HL-60 (cell line): ENCODE results near the gene STRA8.

Source experiments
- DNase-seq, 2 experiments: peaks; one replicate each; pipeline ENCODE4 v3.0.0-alpha.2; 2010 to 2020; ENCODE audit warnings: low read depth in 1 of 2, low spot score in 1 of 2
- H3K27ac ChIP-seq: fragments of 250-450 bp; sonication (Bioruptor Pico); replicated peaks from 2 replicates; pipeline ENCODE4 v1.5.1; 2020; ENCODE audit warnings: mild to moderate bottlenecking, moderate library complexity
- H3K27me3 ChIP-seq: fragments of 250-450 bp; sonication (Bioruptor Pico); 2 replicates; pipeline ENCODE4 v1.5.1; 2021; ENCODE audit warnings: mild to moderate bottlenecking, moderate library complexity; ENCODE audit not compliant: insufficient read depth, poor library complexity, severe bottlenecking
- H3K4me3 ChIP-seq: replicated peaks from 2 replicates; pipeline ENCODE4 v1.5.1; 2011; ENCODE audit warnings: mild to moderate bottlenecking, control low read depth, low read length; ENCODE audit not compliant: insufficient read depth
- GABPA ChIP-seq: IDR thresholded peaks from 2 replicates; pipeline ENCODE4 v1.6.1; 2012; ENCODE audit warnings: low read depth
- POLR2AphosphoS5 ChIP-seq: IDR thresholded peaks from 2 replicates; pipeline ENCODE4 v1.6.1; 2012; ENCODE audit warnings: low read depth
- SPI1 ChIP-seq: IDR thresholded peaks from 2 replicates; pipeline ENCODE4 v1.6.1; 2012; ENCODE audit warnings: low read depth, mild to moderate bottlenecking, borderline replicate concordance
- TF ChIP-seq, protein P1 (sequence below): IDR thresholded peaks from 2 replicates; pipeline ENCODE4 v1.6.1; 2012; ENCODE audit warnings: low read depth; ENCODE audit not compliant: insufficient replicate concordance
- TF ChIP-seq, protein P2 (sequence below): IDR thresholded peaks from one replicate; pipeline ENCODE4 v1.5.1; 2011; ENCODE audit warnings: low read length, control low read depth, inconsistent platforms; ENCODE audit not compliant: insufficient read depth

The STRA8 gene

DNA sequence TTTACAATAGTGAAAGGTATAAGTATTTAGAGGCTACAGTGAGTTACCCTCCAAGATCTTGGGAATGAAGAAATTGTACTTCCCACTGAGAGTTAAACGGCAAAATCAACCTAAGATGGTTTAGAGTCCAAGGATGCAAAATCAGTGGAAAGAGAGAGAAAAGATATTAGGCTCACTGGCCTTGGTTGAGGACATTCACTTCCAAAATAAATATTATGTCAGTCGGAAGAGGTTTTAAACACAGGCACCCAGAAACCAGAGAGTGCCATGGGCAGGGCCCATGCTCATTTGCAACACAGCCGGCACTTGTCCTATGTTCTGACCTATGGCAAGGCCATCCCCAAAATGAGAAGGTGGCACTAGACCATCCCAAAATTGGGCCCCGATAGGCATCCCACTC lies 18.5 kb upstream of the STRA8 start:
- no peak for DNase-seq
- TF ChIP-seq, protein P1, sequence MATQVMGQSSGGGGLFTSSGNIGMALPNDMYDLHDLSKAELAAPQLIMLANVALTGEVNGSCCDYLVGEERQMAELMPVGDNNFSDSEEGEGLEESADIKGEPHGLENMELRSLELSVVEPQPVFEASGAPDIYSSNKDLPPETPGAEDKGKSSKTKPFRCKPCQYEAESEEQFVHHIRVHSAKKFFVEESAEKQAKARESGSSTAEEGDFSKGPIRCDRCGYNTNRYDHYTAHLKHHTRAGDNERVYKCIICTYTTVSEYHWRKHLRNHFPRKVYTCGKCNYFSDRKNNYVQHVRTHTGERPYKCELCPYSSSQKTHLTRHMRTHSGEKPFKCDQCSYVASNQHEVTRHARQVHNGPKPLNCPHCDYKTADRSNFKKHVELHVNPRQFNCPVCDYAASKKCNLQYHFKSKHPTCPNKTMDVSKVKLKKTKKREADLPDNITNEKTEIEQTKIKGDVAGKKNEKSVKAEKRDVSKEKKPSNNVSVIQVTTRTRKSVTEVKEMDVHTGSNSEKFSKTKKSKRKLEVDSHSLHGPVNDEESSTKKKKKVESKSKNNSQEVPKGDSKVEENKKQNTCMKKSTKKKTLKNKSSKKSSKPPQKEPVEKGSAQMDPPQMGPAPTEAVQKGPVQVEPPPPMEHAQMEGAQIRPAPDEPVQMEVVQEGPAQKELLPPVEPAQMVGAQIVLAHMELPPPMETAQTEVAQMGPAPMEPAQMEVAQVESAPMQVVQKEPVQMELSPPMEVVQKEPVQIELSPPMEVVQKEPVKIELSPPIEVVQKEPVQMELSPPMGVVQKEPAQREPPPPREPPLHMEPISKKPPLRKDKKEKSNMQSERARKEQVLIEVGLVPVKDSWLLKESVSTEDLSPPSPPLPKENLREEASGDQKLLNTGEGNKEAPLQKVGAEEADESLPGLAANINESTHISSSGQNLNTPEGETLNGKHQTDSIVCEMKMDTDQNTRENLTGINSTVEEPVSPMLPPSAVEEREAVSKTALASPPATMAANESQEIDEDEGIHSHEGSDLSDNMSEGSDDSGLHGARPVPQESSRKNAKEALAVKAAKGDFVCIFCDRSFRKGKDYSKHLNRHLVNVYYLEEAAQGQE: no peak
- TF ChIP-seq, protein P2, sequence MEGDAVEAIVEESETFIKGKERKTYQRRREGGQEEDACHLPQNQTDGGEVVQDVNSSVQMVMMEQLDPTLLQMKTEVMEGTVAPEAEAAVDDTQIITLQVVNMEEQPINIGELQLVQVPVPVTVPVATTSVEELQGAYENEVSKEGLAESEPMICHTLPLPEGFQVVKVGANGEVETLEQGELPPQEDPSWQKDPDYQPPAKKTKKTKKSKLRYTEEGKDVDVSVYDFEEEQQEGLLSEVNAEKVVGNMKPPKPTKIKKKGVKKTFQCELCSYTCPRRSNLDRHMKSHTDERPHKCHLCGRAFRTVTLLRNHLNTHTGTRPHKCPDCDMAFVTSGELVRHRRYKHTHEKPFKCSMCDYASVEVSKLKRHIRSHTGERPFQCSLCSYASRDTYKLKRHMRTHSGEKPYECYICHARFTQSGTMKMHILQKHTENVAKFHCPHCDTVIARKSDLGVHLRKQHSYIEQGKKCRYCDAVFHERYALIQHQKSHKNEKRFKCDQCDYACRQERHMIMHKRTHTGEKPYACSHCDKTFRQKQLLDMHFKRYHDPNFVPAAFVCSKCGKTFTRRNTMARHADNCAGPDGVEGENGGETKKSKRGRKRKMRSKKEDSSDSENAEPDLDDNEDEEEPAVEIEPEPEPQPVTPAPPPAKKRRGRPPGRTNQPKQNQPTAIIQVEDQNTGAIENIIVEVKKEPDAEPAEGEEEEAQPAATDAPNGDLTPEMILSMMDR: no peak
- no peak for TF ChIP-seq SPI1
- TF ChIP-seq GABPA: no peak
- no peak for TF ChIP-seq POLR2AphosphoS5
- H3K27ac ChIP-seq: no peak overlapping the region
- H3K27me3 ChIP-seq: no peaks in the 10 kb centered on the region
- no peak overlapping the region for H3K4me3 ChIP-seq

DNA sequence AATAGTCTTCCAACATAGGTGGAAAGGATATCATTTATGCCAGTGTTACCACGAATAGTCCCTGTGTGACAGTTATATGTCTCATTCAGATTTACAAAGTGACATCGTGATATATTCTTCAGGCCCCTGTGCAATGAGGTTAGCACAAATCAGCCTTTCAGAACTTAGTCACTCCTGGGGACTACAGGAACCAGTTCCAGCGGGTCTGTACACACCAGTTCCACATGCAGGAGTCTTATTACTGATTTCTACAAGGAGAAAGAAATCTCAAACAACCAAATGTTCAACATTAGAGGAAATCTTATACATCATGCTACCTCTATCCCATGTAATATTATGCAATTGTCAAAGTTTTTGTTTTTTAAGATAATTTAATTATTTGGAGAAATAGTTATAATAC lies 17.9 kb upstream of the STRA8 start:
- Histone ChIP-seq H3K27me3 (no peaks in the 10 kb centered on the region), H3K4me3 (no peak overlapping the region), H3K27ac (no peak overlapping the region)
- no peak for TF ChIP-seq SPI1
- TF ChIP-seq, protein P2: no peak
- TF ChIP-seq, protein P1: no peak
- TF ChIP-seq GABPA: no peak
- TF ChIP-seq POLR2AphosphoS5: no peak
- no peak for DNase-seq

DNA sequence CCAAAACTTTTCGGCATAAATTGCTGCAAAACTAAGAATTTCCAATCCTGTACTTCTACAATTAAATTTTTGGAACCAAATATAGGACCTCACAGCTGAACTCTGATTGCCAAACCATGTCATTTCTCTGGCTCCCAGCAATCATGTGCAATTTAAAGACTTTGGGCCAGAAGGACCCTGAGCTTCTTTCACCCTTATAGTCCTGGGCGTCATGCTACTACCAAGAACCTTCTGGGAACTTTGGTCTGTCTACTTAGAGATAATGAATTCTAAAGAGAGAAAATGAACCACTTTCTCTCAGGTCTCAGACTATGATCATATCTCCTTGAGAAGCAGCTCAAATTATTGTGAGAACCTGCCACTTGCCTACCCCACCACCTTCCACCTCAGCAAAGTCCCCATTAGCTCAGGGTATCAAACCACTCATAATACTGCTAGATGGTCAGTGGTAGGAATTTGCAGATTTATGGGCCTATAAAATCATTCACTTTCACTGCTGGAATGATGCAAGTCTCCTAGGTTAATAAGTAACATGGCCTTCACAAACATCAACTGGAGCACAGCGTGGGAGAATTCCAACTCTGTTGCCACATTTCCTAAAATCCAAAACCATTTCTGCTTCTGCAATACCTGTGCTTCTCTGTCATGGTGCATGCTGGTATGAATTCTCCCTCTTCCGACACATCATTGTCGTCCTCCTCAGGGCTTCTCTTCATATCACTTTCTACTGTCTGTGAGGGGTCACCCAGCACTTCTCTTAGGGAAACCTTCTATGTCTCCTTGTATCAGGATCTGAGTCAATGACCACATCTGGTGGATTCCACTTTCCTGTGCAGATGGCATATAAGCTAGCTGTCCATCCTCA lies 15.8 kb upstream of the STRA8 start:
- DNase-seq: no peak
- no peak for TF ChIP-seq SPI1
- no peak for TF ChIP-seq GABPA
- TF ChIP-seq, protein P1: no peak
- TF ChIP-seq, protein P2: no peak
- no peak for TF ChIP-seq POLR2AphosphoS5
- Histone ChIP-seq H3K27me3 (no peaks in the 10 kb centered on the region), H3K27ac (no peak overlapping the region), H3K4me3 (no peak overlapping the region)
